ENCODE measurements around the gene STIM2.

The STIM2 gene

GRCh38 chr4:26830033-26830432 lies 30.6 kb upstream of the STIM2 start:
- no peak for DNase-seq (ENCODE audit: extremely low spot score)
- POLR2A ChIA-PET, result no interaction called here
- CTCF ChIA-PET, result no interaction called here
- TF ChIP-seq ELF4 (IDR thresholded peaks at IDR 0.05), result no peak

- TF ChIP-seq BHLHE40 (IDR thresholded peaks at IDR 0.05; ENCODE audit: borderline replicate concordance) (no peak), PKNOX1 (IDR thresholded peaks at IDR 0.05) (no peak), ELF4 (IDR thresholded peaks at IDR 0.05) (no peak), FOXK2 (IDR thresholded peaks at IDR 0.05) (no peak), L3MBTL2 (conservative IDR thresholded peaks at IDR 0.05) (no peak), NFRKB (IDR thresholded peaks at IDR 0.05) (no peak), TARDBP (IDR thresholded peaks at IDR 0.05) (no peak), CTBP1 (IDR thresholded peaks at IDR 0.05; ENCODE audit: borderline replicate concordance) (no peak), FOXM1 (IDR thresholded peaks at IDR 0.05; ENCODE audit: borderline replicate concordance) (no peak), FOXA1 (IDR thresholded peaks at IDR 0.05) (no peak), ARNT (IDR thresholded peaks at IDR 0.05) (no peak), LEF1 (IDR thresholded peaks at IDR 0.05; ENCODE audit: borderline replicate concordance) (no peak), SP1 (IDR thresholded peaks at IDR 0.05) (no peak), ZNF384 (IDR thresholded peaks at IDR 0.05) (no peak), SUZ12 (IDR thresholded peaks at IDR 0.05) (no peak), HDGF (IDR thresholded peaks at IDR 0.05; ENCODE audit: borderline replicate concordance) (no peak)
- ChIA-PET CTCF (no interaction called here), POLR2A (no interaction called here)
- no peak for DNase-seq (ENCODE audit: extremely low spot score)
Observed at GRCh38 chr4:26830701-26831100, 29.9 kb upstream of the STIM2 start.

- ChIA-PET CTCF (no interaction called here), POLR2A (no interaction called here)
- DNase-seq (ENCODE audit: extremely low spot score), result no peak
- TF ChIP-seq PKNOX1 (IDR thresholded peaks at IDR 0.05), result no peak
- TF ChIP-seq SP1 (IDR thresholded peaks at IDR 0.05), result no peak
- no peak for TF ChIP-seq ELF4 (IDR thresholded peaks at IDR 0.05)
- TF ChIP-seq BHLHE40 (IDR thresholded peaks at IDR 0.05; ENCODE audit: borderline replicate concordance), result no peak
- TF ChIP-seq FOXM1 (IDR thresholded peaks at IDR 0.05; ENCODE audit: borderline replicate concordance), result no peak
- no peak for TF ChIP-seq FOXA1 (IDR thresholded peaks at IDR 0.05)
- TF ChIP-seq HDGF (IDR thresholded peaks at IDR 0.05; ENCODE audit: borderline replicate concordance), result no peak
- TF ChIP-seq L3MBTL2 (conservative IDR thresholded peaks at IDR 0.05), result no peak
- TF ChIP-seq SUZ12 (IDR thresholded peaks at IDR 0.05), result no peak
- TF ChIP-seq TARDBP (IDR thresholded peaks at IDR 0.05), result no peak
- TF ChIP-seq NFRKB (IDR thresholded peaks at IDR 0.05), result no peak
- no peak for TF ChIP-seq FOXK2 (IDR thresholded peaks at IDR 0.05)
Observed at GRCh38 chr4:26836539-26836938, 24.1 kb upstream of the STIM2 start.

- ChIA-PET CTCF (interaction anchor here (0.6 kb wide), 1 partner anchor 18 kb away, joined by 4 read pairs; no protein-coding TSS in a partner anchor), POLR2A (no interaction called here)
- no peak for DNase-seq (ENCODE audit: extremely low spot score)
- TF ChIP-seq PKNOX1 (IDR thresholded peaks at IDR 0.05), result peak; percentile 46; the same call in 1 of the 2 replicates
- TF ChIP-seq LEF1 (IDR thresholded peaks at IDR 0.05; ENCODE audit: borderline replicate concordance), result no peak
- no peak for TF ChIP-seq BHLHE40 (IDR thresholded peaks at IDR 0.05; ENCODE audit: borderline replicate concordance)
- TF ChIP-seq ZNF384 (IDR thresholded peaks at IDR 0.05), result no peak
Observed at GRCh38 chr4:26837993-26838842, 22.4 kb upstream of the STIM2 start.

GRCh38 chr4:26839016-26839415 lies 21.6 kb upstream of the STIM2 start:
- ChIA-PET CTCF (no interaction called here), POLR2A (interaction anchor here (1.4 kb wide), 1 partner anchor 21 kb away, joined by 3 read pairs; no protein-coding TSS in a partner anchor)
- TF ChIP-seq FOXK2 (IDR thresholded peaks at IDR 0.05), result no peak
- TF ChIP-seq PKNOX1 (IDR thresholded peaks at IDR 0.05), result no peak
- no peak for TF ChIP-seq ARNT (IDR thresholded peaks at IDR 0.05)
- no peak for TF ChIP-seq ELF4 (IDR thresholded peaks at IDR 0.05)
- no peak for TF ChIP-seq HDGF (IDR thresholded peaks at IDR 0.05; ENCODE audit: borderline replicate concordance)
- TF ChIP-seq BHLHE40 (IDR thresholded peaks at IDR 0.05; ENCODE audit: borderline replicate concordance), result no peak
- TF ChIP-seq SUZ12 (IDR thresholded peaks at IDR 0.05), result no peak
- no peak for TF ChIP-seq CTBP1 (IDR thresholded peaks at IDR 0.05; ENCODE audit: borderline replicate concordance)
- TF ChIP-seq ZNF384 (IDR thresholded peaks at IDR 0.05), result no peak
- TF ChIP-seq FOXM1 (IDR thresholded peaks at IDR 0.05; ENCODE audit: borderline replicate concordance), result no peak
- no peak for TF ChIP-seq L3MBTL2 (conservative IDR thresholded peaks at IDR 0.05)
- TF ChIP-seq LEF1 (IDR thresholded peaks at IDR 0.05; ENCODE audit: borderline replicate concordance), result no peak
- no peak for TF ChIP-seq NFRKB (IDR thresholded peaks at IDR 0.05)
- TF ChIP-seq FOXA1 (IDR thresholded peaks at IDR 0.05), result no peak
- TF ChIP-seq TARDBP (IDR thresholded peaks at IDR 0.05), result no peak
- TF ChIP-seq SP1 (IDR thresholded peaks at IDR 0.05), result no peak
- no peak for DNase-seq (ENCODE audit: extremely low spot score)

GRCh38 chr4:26839534-26839951 lies 21.1 kb upstream of the STIM2 start:
- TF ChIP-seq LEF1 (IDR thresholded peaks at IDR 0.05; ENCODE audit: borderline replicate concordance), result no peak
- peak; percentile 86 for TF ChIP-seq ZNF384 (IDR thresholded peaks at IDR 0.05)
- no peak for DNase-seq (ENCODE audit: extremely low spot score)
- CTCF ChIA-PET, result no interaction called here
- POLR2A ChIA-PET, result interaction anchor here (1.4 kb wide), 1 partner anchor 20 kb away, joined by 3 read pairs; no protein-coding TSS in a partner anchor
